RCC 7860 (cell line): ENCODE results near the gene TSHR.
"Not testable (repeated sequence)": the region's sequence is repeated elsewhere in the genome, so short reads cannot be mapped to it uniquely, and the experiment has no call there.

Source experiments
- DNase-seq: peaks from one replicate; pipeline ENCODE4 v3.0.0-alpha.2; 2015; ENCODE audit warnings: low spot score
- FAIRE-seq: peaks from 2 replicates; lab custom pipeline; 2012; peaks lifted over from hg19 to GRCh38; lab: Jason Lieb, UNC

Gene TSHR

DNA sequence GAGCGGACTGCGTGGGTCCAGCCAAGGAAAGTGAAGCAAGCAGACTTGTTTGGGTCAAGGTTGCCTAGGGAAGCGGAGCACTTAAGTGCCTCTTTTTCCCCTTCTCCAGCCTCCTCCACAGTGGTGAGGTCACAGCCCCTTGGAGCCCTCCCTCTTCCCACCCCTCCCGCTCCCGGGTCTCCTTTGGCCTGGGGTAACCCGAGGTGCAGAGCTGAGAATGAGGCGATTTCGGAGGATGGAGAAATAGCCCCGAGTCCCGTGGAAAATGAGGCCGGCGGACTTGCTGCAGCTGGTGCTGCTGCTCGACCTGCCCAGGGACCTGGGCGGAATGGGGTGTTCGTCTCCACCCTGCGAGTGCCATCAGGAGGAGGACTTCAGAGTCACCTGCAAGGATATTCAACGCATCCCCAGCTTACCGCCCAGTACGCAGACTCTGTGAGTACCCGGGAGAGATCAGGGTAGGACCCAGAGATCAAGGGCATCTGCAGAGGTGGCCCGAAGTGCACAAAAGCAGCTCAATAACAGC lies at the start of gene TSHR:
Gene TSHR (plus strand): TSS at position 206 of the 526 bp plus-strand sequence. CDS start 60 bp downstream, at position 266.
- DNase-seq (no peak), FAIRE-seq (no peak)

DNA sequence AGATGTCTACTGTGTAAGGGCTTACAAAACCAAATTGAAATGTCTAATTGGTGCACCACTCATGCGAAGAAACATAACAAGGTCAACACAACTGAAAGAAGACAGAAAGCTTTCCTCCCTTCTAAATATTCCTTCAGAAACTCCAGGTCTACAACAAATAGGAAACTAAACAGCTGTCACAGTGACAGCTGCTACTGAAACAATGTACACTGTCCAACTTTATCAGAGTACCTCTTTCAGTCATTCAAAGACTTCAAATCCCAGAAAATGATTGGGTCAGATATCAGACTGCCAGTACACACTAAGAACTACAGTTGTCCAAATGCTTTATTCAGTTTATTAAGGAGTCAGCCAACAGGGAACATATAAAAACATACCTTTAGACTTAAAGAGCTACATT lies 49.1 kb upstream of the TSHR start:
- FAIRE-seq: no peak
- DNase-seq: no peak

DNA sequence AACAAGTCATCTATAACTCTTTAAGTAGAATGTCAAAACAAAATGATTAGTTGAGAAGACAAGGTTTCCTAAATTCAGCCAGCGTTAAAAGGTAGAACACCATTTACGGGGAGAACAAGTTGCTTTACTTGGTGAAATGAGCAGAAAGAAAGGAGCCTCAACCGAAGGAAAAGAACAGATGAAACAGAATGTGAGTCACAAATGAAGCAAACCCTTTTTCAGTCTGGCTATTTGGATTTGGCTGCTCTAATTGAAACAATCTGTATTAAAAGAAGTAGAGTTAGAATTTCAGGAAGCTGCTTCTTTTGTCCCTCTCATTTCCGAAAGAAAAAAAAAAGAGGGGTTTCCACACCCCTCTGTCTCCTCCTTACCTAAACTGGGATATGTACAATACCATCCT lies 48.5 kb upstream of the TSHR start:
- no peak for FAIRE-seq

GRCh38 chr14:80912013-80912412 lies 43.4 kb upstream of the TSHR start:
- FAIRE-seq, DNase-seq: not testable (repeated sequence)

More for the DNA sequence above, 48.5 kb upstream of the TSHR start:
- DNase-seq: no peak

DNA sequence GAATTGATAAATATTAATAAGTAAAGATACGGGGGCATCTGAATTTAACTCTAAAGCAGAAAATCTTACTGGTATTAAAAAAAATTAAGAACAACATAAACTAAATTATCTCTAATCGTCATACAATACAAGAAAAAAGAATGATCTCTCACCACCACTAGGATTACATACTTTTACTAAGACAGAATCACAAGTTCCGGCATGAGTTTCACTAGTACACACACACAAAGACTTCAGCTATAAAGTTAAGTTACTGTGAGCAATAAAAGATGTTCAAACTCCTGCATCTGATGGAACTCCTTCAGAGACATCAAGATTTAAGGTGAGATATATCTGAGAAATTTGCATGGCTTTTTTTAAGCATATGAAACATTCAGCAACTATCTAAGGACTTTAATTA lies 35.8 kb upstream of the TSHR start:
- no peak for FAIRE-seq
- no peak for DNase-seq

- no peak for DNase-seq
These were observed 32.1 kb upstream of the TSHR start for GRCh38 chr14:80923368-80923767.

DNA sequence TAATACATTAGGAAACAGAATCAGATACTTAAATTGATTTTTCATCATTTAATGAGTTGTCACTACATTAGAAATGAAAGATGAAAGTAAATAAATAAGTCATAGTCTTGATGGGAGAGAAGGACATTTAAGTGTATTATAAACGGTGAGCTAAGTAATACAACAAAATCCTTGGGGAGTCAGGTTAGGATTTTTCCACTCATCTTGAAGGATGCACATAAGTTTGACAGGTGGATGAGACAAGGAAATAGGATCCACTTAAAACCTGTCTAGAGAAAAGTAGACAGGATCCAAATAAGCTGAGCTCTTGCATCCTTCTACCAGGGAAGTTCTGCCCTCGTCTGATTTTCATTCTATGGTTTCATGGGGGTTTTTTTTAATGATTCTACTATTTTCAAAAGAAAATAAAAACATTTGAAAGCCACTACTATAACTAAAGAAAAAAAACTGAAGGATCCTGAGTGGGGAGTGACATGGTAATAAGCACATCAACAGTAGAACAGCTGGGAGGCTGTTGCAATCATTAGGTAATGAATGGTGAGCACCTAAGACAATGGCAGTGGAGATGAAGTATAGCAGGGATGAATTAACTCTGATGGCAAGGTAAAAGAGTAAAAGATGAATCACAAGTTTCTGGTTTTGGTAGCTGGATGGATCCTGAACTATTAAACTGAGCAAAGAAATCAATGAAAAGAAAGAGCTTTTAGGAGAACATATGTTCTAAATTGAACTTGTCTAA lies 30.9 kb upstream of the TSHR start:
- no peak for FAIRE-seq
- DNase-seq: no peak

More at GRCh38 chr14:80923368-80923767, 32.1 kb upstream of the TSHR start:
- no peak for FAIRE-seq

GRCh38 chr14:80926397-80927082 lies 28.9 kb upstream of the TSHR start:
- FAIRE-seq: no peak
- no peak for DNase-seq

DNA sequence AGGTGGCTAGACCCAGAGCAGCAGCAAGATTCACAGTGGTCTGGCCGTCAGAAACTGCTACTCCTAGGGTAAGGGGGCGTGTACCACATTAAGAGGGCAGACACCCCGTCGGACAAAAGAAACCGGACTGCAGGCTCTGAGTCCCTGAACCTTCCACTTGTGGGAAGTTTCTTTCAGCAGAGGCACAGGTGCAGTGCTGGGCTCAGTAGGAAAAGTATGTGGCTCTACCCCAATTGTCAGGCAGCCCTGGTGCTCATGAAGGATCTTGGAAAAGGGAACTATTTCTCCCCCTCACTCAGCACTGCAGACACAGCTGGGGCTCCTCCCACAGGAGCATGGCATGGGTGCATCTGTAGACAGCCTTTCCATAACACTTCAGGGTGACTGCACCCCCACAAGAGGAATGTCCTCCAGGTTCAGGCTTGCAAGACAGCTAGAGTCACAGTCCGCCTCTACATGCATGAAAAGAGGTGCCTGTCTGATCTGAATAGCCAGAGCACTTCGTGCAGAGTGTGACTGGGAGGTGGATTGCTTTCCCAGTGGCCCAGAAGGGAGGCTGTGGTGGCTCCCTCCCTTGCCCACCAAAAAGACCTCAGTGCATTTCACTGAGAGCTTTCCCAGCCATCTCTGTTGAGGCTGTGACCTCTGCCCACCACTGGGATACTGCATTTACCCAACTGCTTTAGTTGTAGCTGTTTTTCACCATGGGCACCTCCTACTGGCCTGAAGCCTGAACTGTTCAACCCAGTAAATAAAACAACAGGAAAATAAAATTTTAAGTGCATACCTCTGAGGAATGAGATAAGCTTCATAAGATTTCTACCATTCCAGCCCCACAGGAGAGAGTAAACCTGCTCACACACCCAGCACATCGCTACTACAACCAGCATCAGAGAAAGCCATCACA lies 28.1 kb upstream of the TSHR start:
- FAIRE-seq (no peak), DNase-seq (no peak)

- DNase-seq (no peak), FAIRE-seq (no peak)
These were observed 25.3 kb upstream of the TSHR start for GRCh38 chr14:80930095-80930494.

GRCh38 chr14:80930836-80931389 lies 24.5 kb upstream of the TSHR start:
- FAIRE-seq (peak; percentile 75), DNase-seq (peak; percentile 76)

DNA sequence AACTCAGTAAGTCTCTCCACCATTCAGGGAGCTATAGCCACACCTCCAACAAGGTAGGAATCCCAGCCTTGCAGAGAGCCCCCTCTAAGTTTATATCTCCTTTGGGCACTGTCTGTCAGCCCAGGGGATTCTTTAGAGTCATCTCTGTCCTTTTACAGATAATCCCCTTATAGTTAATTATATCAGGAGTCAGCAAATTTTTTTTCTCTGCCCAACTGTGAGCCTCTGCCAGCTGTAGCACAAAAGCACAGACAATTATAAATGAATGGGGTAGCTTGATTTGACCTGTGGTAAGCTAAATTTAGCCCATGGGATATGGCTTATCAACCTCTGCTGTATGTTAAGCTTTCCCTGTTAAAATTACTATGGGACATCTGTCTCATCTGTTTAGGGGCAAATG lies 22.1 kb upstream of the TSHR start:
- FAIRE-seq (no peak), DNase-seq (no peak)

GRCh38 chr14:80933686-80934085 lies 21.7 kb upstream of the TSHR start:
- no peak for DNase-seq
- no peak for FAIRE-seq

DNA sequence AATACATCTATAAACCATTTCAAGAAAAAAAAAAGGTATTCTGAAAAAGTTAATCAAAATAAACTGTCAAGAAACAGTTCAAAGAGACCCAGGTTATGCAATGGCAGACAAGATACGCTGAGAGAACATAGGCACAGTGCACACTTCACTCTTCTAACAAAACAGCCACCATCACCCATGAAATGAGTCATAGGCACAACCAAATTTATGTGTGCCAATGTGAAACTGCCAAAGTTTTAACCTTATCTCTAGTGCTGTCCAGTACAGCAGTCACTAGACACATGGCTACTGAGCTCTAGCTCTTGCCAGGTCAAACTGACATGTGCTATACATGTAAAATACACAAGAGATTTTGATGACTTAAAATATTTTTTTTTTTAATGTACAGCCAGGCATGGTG lies 15.3 kb upstream of the TSHR start:
- DNase-seq (no peak), FAIRE-seq (no peak)

DNA sequence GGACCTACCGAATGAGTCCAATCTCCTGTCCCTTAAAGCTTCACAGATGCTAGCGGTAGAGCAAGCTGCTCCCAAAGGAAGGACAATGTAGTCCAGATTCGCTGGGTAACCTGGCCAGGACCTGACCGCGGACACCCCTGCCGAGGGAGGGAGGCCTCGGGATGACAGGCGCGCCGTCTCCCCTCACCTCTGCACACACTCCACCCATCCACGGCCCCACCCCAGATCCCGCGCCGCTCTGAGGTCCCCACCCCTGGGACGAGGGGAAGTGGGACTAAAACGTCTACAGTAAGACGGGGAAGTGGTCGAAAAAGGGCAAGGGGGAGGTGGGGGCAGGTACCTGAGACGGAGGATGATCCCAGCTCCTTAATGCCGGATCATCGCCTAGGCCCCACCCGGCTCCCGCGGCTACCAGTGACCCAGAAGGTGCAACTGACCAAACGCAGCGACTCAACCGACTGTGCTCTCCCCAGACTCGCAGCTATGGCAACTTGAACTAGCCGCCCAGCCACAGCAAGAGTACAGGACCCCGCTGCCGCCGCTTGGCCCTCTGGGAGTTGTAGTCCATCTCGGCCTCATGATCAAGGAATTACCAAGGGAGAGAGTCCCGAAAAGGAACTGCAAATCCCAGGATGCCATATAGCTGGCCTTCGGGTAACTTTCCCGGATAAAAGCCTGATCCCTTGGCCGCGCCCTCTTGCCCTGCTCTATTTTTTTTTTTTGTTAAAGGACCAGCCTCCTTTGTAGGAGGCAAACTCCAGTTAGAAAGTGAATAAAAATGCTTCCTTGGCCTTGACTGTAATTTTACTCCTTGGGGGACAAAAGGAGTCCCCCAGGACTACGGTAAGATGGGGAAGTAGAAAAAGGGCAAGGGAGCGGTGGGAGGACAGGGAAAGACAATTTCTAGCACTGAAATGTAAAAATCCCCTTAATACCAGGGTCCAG lies 13.9 kb upstream of the TSHR start, which contains the start of gene CEP128:
Gene CEP128 (minus strand): TSS at position 498 of the 945 bp plus-strand sequence.
- peak; percentile 92 for DNase-seq
- peak; percentile 89 for FAIRE-seq

DNA sequence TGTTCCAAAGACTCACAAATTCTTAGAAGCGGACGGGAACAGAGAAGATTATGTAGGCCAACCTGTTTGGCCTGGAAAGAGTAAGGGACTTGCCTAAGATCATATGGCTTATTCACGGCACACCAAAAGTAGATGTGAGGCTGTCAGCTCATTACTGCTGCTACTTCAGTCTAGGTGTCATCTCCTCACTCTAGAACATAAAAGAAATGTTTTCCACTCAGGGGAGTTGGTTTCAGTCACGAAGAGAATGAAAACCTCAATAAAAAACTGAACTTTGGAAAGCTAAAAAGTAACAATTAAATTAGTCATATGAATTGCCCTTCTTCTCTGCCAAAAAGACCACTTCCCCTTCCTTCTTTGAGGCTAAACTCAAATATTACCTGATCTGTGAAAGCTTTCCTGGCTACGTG lies 13.2 kb upstream of the TSHR start:
- DNase-seq: no peak
- no peak for FAIRE-seq

GRCh38 chr14:80944861-80945617 lies 10.4 kb upstream of the TSHR start:
- DNase-seq: no peak
- FAIRE-seq: no peak

GRCh38 chr14:80946187-80946586 lies 9.2 kb upstream of the TSHR start:
- FAIRE-seq: no peak

GRCh38 chr14:80946797-80947196 lies 8.6 kb upstream of the TSHR start:
- no peak for FAIRE-seq
- DNase-seq: no peak

More at GRCh38 chr14:80946187-80946586, 9.2 kb upstream of the TSHR start:
- DNase-seq: no peak
